Endodermal cell (in vitro differentiated cells): ENCODE results near the gene ST3GAL5. TPM values are rescaled to one million over a fixed set of nuclear protein-coding genes. Genes with fewer than 3 reads are reported as not detected.

Experiments used
- DNase-seq: peaks from one replicate; pipeline ENCODE4 v3.0.0-alpha.2; 2017
- H3K27ac ChIP-seq: 2 replicates; pipeline ENCODE4 v1.5.1; 2013; ENCODE audit warnings: mild to moderate bottlenecking, low read depth, low read length, moderate library complexity
- H3K27me3 ChIP-seq: 2 replicates; pipeline ENCODE4 v1.6.1; 2013; ENCODE audit warnings: mild to moderate bottlenecking, low read length, moderate library complexity; ENCODE audit not compliant: insufficient read depth, control insufficient read depth, poor library complexity, severe bottlenecking
- H3K36me3 ChIP-seq: 2 replicates; pipeline ENCODE4 v1.7.0; 2013; ENCODE audit warnings: mild to moderate bottlenecking, low read length, moderate library complexity; ENCODE audit not compliant: control insufficient read depth, insufficient read depth
- H3K4me1 ChIP-seq: one replicate; pipeline ENCODE4 v1.7.0; 2013; ENCODE audit warnings: low read length; ENCODE audit not compliant: control insufficient read depth, insufficient read depth
- H3K4me3 ChIP-seq: 2 replicates; pipeline ENCODE4 v1.5.1; 2013; ENCODE audit warnings: mild to moderate bottlenecking, low read length, moderate library complexity
- H3K9ac ChIP-seq: 2 replicates; pipeline ENCODE4 v1.6.1; 2013; ENCODE audit warnings: mild to moderate bottlenecking, low read length, moderate library complexity; ENCODE audit not compliant: poor library complexity, severe bottlenecking; ENCODE audit errors: extremely low read depth
- H3K9me3 ChIP-seq: 2 replicates; pipeline ENCODE4 v1.6.1; 2013; ENCODE audit warnings: mild to moderate bottlenecking, low read length, moderate library complexity; ENCODE audit not compliant: control insufficient read depth
- H3K27ac Mint-ChIP-seq: 2 replicates; pipeline ENCODE4 v1.8.0; 2020; ENCODE audit warnings: mixed read lengths
- H3K27me3 Mint-ChIP-seq: 2 replicates; pipeline ENCODE4 v1.8.0; 2021; ENCODE audit warnings: mild to moderate bottlenecking, mixed read lengths; ENCODE audit not compliant: insufficient read depth
- H3K36me3 Mint-ChIP-seq: 2 replicates; pipeline ENCODE4 v1.8.0; 2020; ENCODE audit warnings: low read depth, mixed read lengths
- H3K4me1 Mint-ChIP-seq: 2 replicates; pipeline ENCODE4 v1.8.0; 2020; ENCODE audit warnings: mixed read lengths
- H3K4me3 Mint-ChIP-seq: 2 replicates; pipeline ENCODE4 v1.8.0; 2020; ENCODE audit warnings: mild to moderate bottlenecking, moderate library complexity, mixed read lengths
- H3K9me3 Mint-ChIP-seq: 2 replicates; pipeline ENCODE4 v1.8.0; 2020; ENCODE audit warnings: mild to moderate bottlenecking, mixed read lengths
- WGBS, 2 experiments: methylation state at CpG; one replicate each; pipeline versions ENCODE4 v1.1.5 to v1.1.7; 2013; ENCODE audit warnings: missing lambda C conversion rate in 2 of 2, mixed read lengths in 1 of 2; ENCODE audit not compliant: insufficient coverage in 1 of 2, insufficient read length in 1 of 2; 5-methylcytosine and 5-hydroxymethylcytosine counted together
- total RNA-seq, 2 donors: library from RNA; stranded (reverse); fragmentation: NEBNext Ultra II Directional in 1 of 2; extraction: Animal tissue kit (Norgen Biotek cat#: 25700) in 1 of 2; gene quantifications; 2 replicates in 1 of 2; 3 replicates in 1 of 2; pipeline ENCODE4 v1.2.1, GENCODE V29; 2021
- TF ChIP-seq, protein P1 (sequence below): fragments of 200-600 bp; sonication (generic); conservative IDR thresholded peaks from 2 replicates; pipeline ENCODE4 v1.5.0; 2021; ENCODE audit warnings: antibody characterized with exemption, mild to moderate bottlenecking

ST3GAL5 gene
- total RNA-seq, 2 donors from 2014 or later, result 26.6 to 27.4 TPM

- peaks cover 19% of the 10 kb centered on the region for H3K9me3 ChIP-seq
- Mint-ChIP-seq H3K4me1 (peaks cover 29% of the 10 kb centered on the region), H3K9me3 (peaks cover 28% of the 10 kb centered on the region), H3K27ac (peak overlapping the region; percentile 41), H3K36me3 (peaks cover 2% of the 10 kb centered on the region), H3K27me3 (peaks cover 3% of the 10 kb centered on the region), H3K4me3 (no peak overlapping the region)
- H3K27me3 ChIP-seq, result no peaks in the 10 kb centered on the region
- peak overlapping the region; percentile 65 for H3K27ac ChIP-seq
- 76 to 88% methylated on average over 5 to 9 of the region's 9 CpGs for WGBS, 2 experiments
- no peak for DNase-seq
- TF ChIP-seq, protein P1, sequence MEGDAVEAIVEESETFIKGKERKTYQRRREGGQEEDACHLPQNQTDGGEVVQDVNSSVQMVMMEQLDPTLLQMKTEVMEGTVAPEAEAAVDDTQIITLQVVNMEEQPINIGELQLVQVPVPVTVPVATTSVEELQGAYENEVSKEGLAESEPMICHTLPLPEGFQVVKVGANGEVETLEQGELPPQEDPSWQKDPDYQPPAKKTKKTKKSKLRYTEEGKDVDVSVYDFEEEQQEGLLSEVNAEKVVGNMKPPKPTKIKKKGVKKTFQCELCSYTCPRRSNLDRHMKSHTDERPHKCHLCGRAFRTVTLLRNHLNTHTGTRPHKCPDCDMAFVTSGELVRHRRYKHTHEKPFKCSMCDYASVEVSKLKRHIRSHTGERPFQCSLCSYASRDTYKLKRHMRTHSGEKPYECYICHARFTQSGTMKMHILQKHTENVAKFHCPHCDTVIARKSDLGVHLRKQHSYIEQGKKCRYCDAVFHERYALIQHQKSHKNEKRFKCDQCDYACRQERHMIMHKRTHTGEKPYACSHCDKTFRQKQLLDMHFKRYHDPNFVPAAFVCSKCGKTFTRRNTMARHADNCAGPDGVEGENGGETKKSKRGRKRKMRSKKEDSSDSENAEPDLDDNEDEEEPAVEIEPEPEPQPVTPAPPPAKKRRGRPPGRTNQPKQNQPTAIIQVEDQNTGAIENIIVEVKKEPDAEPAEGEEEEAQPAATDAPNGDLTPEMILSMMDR, result no peak
- H3K4me3 ChIP-seq, result no peak overlapping the region
- H3K4me1 ChIP-seq, result no peaks in the 10 kb centered on the region
- no peak overlapping the region for H3K9ac ChIP-seq
- H3K36me3 ChIP-seq, result no peaks in the 10 kb centered on the region
Observed at GRCh38 chr2:85893428-85894258, 4.9 kb upstream of the ST3GAL5 start.

- H3K27me3 Mint-ChIP-seq, result peaks cover 10% of the 10 kb centered on the region
- Histone ChIP-seq H3K27ac (no peak overlapping the region), H3K9ac (no peak overlapping the region), H3K4me3 (no peak overlapping the region), H3K9me3 (peaks cover 16% of the 10 kb centered on the region), H3K4me1 (no peaks in the 10 kb centered on the region), H3K36me3 (no peaks in the 10 kb centered on the region), H3K27me3 (no peaks in the 10 kb centered on the region)
- TF ChIP-seq, protein P1, result no peak
- no peak overlapping the region for H3K4me3 Mint-ChIP-seq
- DNase-seq, result no peak
- H3K4me1 Mint-ChIP-seq, result peaks cover 28% of the 10 kb centered on the region
- H3K27ac Mint-ChIP-seq, result no peak overlapping the region
- peaks cover 2% of the 10 kb centered on the region for H3K36me3 Mint-ChIP-seq
- 98 to 100% methylated on average over 2 to 5 of the region's 5 CpGs for WGBS, 2 experiments
- H3K9me3 Mint-ChIP-seq, result peaks cover 24% of the 10 kb centered on the region
Observed at GRCh38 chr2:85892216-85892944, 3.6 kb upstream of the ST3GAL5 start.

GRCh38 chr2:85890522-85891176 is 1.9 kb upstream of the ST3GAL5 start:
- peaks cover 16% of the 10 kb centered on the region for H3K9me3 Mint-ChIP-seq
- no peak overlapping the region for H3K9ac ChIP-seq
- no peak overlapping the region for H3K4me3 Mint-ChIP-seq
- TF ChIP-seq, protein P1, result no peak
- H3K36me3 Mint-ChIP-seq, result peaks cover 2% of the 10 kb centered on the region
- peaks cover 14% of the 10 kb centered on the region for H3K9me3 ChIP-seq
- peaks cover 18% of the 10 kb centered on the region for H3K27me3 Mint-ChIP-seq
- H3K4me3 ChIP-seq, result no peak overlapping the region
- peaks cover 34% of the 10 kb centered on the region for H3K4me1 Mint-ChIP-seq
- no peak overlapping the region for H3K27ac Mint-ChIP-seq
- no peak overlapping the region for H3K27ac ChIP-seq
- H3K36me3 ChIP-seq, result no peaks in the 10 kb centered on the region
- H3K4me1 ChIP-seq, result no peaks in the 10 kb centered on the region
- no peaks in the 10 kb centered on the region for H3K27me3 ChIP-seq
- WGBS, 2 experiments, result 91 to 92% methylated on average over 1 to 5 of the region's 5 CpGs
- DNase-seq, result no peak
